PC-9 (cell line): ENCODE results near the gene KRTAP1-1.
"Not testable (repeated sequence)": the region's sequence is repeated elsewhere in the genome, so short reads cannot be mapped to it uniquely, and the experiment has no call there.

Source experiments
- EZH2 ChIP-seq: fragments of 200-600 bp; sonication (generic); IDR thresholded peaks from 2 replicates; pipeline ENCODE4 v1.8.0; 2017; ENCODE audit warnings: antibody characterized with exemption, low read depth
- TF ChIP-seq, protein P1 (sequence below): fragments of 200-600 bp; sonication (generic); conservative IDR thresholded peaks from 2 replicates; pipeline ENCODE4 v1.6.1; 2017; ENCODE audit warnings: mixed run types, antibody characterized with exemption, mild to moderate bottlenecking, moderate library complexity

DNA sequence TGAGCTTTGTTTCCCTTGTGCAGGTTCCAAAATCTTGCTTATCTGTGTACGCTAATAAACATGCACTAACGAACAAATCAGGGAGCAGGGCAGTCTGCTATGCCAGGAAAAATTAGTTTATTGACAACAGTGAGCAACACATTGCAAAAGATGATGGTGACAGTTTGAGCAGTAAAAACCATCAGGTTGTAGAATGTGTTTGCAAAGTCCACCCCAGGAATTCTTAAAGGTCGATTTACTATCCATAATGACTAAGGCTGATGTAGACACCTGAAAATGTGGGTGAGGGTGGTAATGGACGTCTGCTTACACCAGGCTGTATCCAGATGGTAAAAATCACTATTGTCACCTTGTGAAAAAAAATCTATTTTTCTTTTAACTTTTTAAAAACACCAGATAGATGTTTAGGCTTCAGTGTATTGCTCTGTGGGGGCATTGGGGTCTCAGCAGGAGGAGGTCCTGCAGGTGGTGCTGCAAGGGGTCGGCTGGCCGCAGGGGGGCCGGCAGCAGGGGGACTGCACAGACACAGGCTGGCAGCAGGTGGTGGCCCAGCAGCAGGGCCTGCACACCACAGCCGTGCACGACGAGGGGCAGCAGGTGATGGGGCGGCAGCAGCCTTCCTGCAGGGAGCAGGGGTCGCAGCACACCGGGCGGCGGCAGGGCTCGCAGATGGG, 23.9 kb upstream of the KRTAP1-1 start:
- TF ChIP-seq, protein P1, sequence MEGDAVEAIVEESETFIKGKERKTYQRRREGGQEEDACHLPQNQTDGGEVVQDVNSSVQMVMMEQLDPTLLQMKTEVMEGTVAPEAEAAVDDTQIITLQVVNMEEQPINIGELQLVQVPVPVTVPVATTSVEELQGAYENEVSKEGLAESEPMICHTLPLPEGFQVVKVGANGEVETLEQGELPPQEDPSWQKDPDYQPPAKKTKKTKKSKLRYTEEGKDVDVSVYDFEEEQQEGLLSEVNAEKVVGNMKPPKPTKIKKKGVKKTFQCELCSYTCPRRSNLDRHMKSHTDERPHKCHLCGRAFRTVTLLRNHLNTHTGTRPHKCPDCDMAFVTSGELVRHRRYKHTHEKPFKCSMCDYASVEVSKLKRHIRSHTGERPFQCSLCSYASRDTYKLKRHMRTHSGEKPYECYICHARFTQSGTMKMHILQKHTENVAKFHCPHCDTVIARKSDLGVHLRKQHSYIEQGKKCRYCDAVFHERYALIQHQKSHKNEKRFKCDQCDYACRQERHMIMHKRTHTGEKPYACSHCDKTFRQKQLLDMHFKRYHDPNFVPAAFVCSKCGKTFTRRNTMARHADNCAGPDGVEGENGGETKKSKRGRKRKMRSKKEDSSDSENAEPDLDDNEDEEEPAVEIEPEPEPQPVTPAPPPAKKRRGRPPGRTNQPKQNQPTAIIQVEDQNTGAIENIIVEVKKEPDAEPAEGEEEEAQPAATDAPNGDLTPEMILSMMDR = not testable (repeated sequence)
- TF ChIP-seq EZH2 = not testable (repeated sequence)
